BLaER1 treated with 17β-estradiol and CSF1 and Interleukin-3, amounts not matched to agents 10 nM and 100 nM (cell line): ENCODE results near the gene SLC16A8.

ENCODE experiments used
- H3K27ac ChIP-seq, 11 experiments: shearing (Covaris generic); formaldehyde crosslinking; 2 replicates each; pipeline ENCODE4 v1.8.1; 2022
- H3K27me3 ChIP-seq, 11 experiments: shearing (Covaris generic); formaldehyde crosslinking; 2 replicates each; pipeline ENCODE4 v1.8.1; 2022
- H3K36me3 ChIP-seq, 11 experiments: shearing (Covaris generic); formaldehyde crosslinking; 2 replicates each; pipeline ENCODE4 v1.8.1; 2022
- H3K4me1 ChIP-seq, 10 experiments: shearing (Covaris generic); formaldehyde crosslinking; 2 replicates each; pipeline ENCODE4 v1.8.1; 2022
- H3K4me2 ChIP-seq, 11 experiments: shearing (Covaris generic); formaldehyde crosslinking; 2 replicates each; pipeline ENCODE4 v1.8.1; 2022
- H3K4me3 ChIP-seq, 10 experiments: shearing (Covaris generic); formaldehyde crosslinking; 2 replicates each; pipeline ENCODE4 v1.8.1; 2022
- H3K9ac ChIP-seq, 11 experiments: shearing (Covaris generic); formaldehyde crosslinking; 2 replicates each; pipeline ENCODE4 v1.8.1; 2022
- H3K9me3 ChIP-seq, 11 experiments: shearing (Covaris generic); formaldehyde crosslinking; replicated peaks in 1 of 11; 2 replicates each; pipeline ENCODE4 v1.8.1; 2022
- H4K20me1 ChIP-seq, 11 experiments: shearing (Covaris generic); formaldehyde crosslinking; 2 replicates each; pipeline ENCODE4 v1.8.1; 2022
- Cebpa-rat ChIP-seq, 11 experiments: shearing (Covaris generic); IDR thresholded peaks; 2 replicates each; pipeline ENCODE4 v1.8.1; 2022

The SLC16A8 gene

DNA sequence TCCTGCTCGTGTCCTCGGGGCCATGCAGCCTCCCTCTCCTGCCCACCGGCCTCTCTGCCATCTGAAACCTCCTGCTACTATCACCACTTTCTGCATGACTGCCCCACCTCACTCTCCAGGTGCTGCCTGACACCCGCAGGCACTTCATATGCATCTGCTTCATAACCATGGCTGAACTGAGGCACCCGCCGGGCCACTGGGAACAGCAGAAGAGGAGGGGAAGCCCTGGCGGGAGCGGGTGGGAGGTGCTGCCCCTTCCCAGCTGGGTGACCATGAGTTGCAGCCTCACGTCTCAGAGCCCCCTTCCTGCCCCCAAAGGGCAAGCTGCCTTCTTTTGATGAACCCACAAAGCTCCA lies 48.5 kb downstream of the SLC16A8 start:
- Histone ChIP-seq H3K27ac (peak overlapping the region in 5 of 11 experiments; percentile 3 to 83 (median 58); a peak in 4 of 22 replicates), H4K20me1 (no peaks in the 10 kb centered on the region), H3K36me3 (no peaks in the 10 kb centered on the region), H3K4me3 (no peak overlapping the region), H3K4me1 (peaks cover 42 to 62% (median 55%) of the 10 kb centered on the region in 10 experiments), H3K4me2 (peak overlapping the region; percentile 58 to 93 (median 83)), H3K27me3 (no peaks in the 10 kb centered on the region), H3K9me3 (no peaks in the 10 kb centered on the region), H3K9ac (peak overlapping the region in 6 of 11 experiments; percentile 13 to 61 (median 34); a peak in 5 of 22 replicates)
- TF ChIP-seq Cebpa-rat (IDR thresholded peaks at IDR 0.05): no peak

DNA sequence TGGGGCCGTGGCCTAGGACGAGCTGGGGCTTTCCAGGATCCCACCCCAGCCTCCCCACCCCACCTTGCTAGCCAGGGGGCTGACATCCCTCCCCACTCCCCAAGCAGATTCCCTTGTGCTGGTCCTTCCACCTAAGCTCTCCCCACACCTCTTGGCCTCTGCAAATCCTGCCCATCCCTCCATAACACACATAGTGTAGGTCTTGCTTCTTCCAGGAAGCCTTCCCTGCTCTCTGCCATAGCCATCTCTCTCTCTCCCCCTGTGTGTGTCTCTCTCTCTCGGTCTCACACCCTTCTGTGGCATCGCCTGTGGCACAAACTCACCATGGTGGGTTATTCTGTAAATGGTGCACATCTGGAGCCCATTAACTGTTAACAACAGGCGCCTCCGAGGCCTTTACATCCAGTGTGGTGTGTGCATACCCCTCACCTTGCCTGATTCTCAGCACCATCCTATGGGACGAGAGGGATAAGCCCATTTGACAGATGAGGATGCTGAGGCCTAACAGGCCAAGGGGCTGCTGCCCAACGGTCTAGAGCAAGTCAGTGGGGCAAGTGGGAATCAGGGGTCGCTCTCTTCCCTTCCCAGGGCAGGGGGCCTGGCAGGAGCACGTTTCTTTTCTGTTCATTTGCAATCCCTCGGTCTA lies 49.0 kb downstream of the SLC16A8 start:
- no peak for TF ChIP-seq Cebpa-rat (IDR thresholded peaks at IDR 0.05)
- Histone ChIP-seq H3K4me3 (no peak overlapping the region), H3K27ac (peak overlapping the region in 8 of 11 experiments; percentile 28 to 83 (median 68); a peak in 14 of 22 replicates), H3K9ac (peak overlapping the region in 9 of 11 experiments; percentile 1 to 61 (median 41); a peak in 12 of 22 replicates), H4K20me1 (no peaks in the 10 kb centered on the region), H3K27me3 (no peaks in the 10 kb centered on the region), H3K36me3 (no peaks in the 10 kb centered on the region), H3K4me2 (peak overlapping the region; percentile 58 to 93 (median 83)), H3K9me3 (no peaks in the 10 kb centered on the region), H3K4me1 (peaks cover 47 to 67% (median 60%) of the 10 kb centered on the region in 10 experiments)

DNA sequence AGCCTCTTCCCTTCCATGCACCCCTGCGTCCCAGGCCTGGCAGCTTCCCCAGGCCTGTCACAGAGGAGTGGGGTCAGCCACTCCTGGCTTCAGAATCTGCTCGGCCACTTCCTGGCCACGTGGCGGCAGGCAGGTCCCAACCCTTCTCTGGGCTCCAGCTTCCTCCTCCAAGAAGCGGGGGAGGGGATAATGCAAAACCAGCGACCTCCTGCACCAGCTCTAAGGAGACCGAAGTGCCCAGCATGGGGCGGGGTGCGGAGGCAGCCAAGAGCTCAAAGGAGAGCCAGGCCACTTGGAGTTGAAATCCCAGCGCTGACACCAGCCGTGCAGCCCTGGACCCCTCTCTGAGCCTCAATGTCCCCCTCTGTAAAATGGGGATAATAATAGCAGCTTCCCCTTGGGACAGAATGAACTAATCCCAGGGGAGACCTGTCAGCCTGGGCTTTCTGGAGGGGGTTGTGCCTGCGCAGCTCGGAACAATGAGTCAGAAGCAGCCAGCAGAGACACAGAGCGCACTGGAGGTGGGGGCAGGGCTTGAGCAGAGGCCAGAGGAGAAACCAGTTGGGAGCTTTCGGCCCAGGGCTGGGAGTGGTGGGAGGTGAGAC lies 49.6 kb downstream of the SLC16A8 start:
- H3K4me2 ChIP-seq: peak overlapping the region; percentile 58 to 93 (median 83)
- H3K27ac ChIP-seq: peak overlapping the region; percentile 12 to 83 (median 61); a peak in 18 of 22 replicates
- no peaks in the 10 kb centered on the region for H3K27me3 ChIP-seq
- H3K9ac ChIP-seq: peak overlapping the region in 7 of 11 experiments; percentile 45 to 61 (median 56); a peak in 15 of 22 replicates
- TF ChIP-seq Cebpa-rat (IDR thresholded peaks at IDR 0.05): no peak
- no peaks in the 10 kb centered on the region for H3K9me3 ChIP-seq
- H4K20me1 ChIP-seq: no peaks in the 10 kb centered on the region
- H3K36me3 ChIP-seq: no peaks in the 10 kb centered on the region
- H3K4me1 ChIP-seq: peaks cover 47 to 72% (median 65%) of the 10 kb centered on the region in 10 experiments
- peak overlapping the region in 1 of 10 experiments; percentile 32; a peak in 1 of 20 replicates for H3K4me3 ChIP-seq

DNA sequence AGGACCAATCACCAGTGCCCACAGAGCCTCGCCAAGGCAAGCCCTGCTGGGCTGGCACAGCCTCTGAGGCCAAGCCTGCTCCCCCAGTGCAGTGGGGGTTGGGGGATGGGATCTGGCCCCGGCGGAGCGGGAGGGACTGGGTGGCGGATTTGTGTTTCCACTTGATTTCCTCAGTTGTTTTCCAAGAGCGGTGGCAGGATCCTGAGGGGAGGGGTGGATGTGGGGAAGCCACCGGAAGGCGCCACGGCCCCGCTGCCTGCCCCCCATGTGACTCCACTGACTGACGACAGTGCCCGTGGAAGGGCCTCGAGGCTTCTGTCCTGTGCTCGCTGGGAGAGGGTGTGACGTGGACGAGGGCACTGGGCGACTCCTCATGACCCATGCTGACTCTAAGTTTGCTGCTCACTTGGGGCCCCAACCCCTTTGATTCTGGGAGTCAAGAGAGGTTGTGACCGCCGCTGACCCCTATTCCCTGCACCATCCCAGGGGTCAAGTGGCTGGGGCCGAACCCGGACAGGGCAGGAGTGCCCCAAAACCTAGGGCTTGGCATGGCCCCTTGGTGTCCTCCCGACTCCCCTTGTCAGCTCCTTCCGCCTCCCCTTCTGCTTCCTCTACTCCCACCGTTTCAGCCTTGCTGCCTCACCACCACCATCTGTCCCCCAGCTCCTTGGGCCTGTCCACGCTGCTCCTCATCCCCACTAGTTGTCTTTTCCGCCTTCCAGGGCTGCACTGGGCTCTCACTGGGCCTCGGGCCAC lies 50.3 kb downstream of the SLC16A8 start:
- Histone ChIP-seq H3K36me3 (no peaks in the 10 kb centered on the region), H3K27ac (peak overlapping the region; percentile 12 to 83 (median 61); a peak in 19 of 22 replicates), H3K9ac (peak overlapping the region in 6 of 11 experiments; percentile 45 to 61 (median 56); a peak in 13 of 22 replicates), H3K27me3 (no peaks in the 10 kb centered on the region), H3K4me3 (peak overlapping the region in 1 of 10 experiments; percentile 32; a peak in 1 of 20 replicates), H3K4me2 (peak overlapping the region; percentile 58 to 93 (median 83)), H3K9me3 (no peaks in the 10 kb centered on the region), H3K4me1 (peaks cover 47 to 72% (median 65%) of the 10 kb centered on the region in 10 experiments), H4K20me1 (no peaks in the 10 kb centered on the region)
- no peak for TF ChIP-seq Cebpa-rat (IDR thresholded peaks at IDR 0.05)

DNA sequence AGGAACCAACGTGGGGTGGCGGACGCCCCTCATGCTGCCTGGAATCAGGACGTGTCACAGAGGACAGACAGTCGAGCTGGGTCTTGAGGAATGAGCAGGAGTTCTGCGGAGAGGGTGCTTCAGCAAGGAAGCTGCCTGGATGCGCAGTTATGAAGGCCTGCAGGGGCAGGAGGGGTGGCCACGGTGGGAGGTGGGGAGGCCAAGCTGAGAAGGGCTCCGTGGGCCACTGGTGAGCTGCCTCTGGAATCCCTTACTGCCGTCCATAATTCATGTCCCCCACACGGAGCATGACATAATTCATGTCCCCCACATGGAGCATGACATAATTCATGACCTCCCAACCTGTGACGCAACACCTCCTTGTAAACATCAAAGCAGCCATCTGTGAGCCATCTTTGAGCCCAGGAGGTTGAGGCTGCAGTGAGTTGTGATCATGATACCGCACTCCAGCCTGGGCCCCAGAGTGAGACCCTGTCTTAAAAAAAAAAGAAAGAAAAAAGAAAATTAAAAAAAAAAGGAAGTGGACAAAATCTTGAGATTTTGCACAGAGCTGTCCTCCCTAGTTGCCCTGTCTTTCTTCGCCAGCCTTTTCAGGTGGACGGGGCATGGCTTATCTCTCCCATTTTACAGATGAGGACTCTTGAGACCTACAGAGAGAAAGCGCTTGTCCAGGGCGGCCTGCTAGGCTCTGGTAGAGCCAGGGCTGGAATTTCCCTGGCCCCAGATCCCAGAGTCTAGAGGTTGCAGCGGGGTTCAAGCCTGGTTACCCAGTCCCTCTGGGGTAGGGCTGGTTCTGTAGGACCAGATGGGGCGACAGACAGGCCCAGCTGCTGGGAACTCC lies 51.1 kb downstream of the SLC16A8 start:
- H3K4me2 ChIP-seq: peak overlapping the region; percentile 58 to 93 (median 83)

DNA sequence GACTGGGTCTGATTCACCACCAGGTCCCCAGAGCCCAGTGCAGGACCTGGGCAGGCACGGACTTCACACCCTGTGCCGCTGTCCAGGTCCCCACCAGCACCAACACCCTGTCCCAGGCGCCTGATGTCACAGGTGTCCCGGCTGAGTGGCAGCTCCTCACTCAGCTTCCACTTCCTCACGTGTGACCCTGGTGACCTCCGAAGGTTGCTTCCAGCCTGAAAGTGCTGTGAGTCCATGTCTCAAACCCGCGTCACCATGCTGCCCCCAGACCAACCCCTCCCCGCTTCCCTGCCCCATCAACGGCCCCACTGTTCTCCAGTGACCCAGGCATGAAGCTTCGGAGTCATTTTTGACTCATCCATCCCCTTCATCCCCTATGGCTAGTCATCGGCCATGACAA lies 52.5 kb downstream of the SLC16A8 start:
- Histone ChIP-seq H3K9me3 (no peaks in the 10 kb centered on the region), H3K4me2 (peak overlapping the region in 8 of 11 experiments; percentile 11 to 75 (median 64); a peak in 7 of 22 replicates), H3K9ac (no peak overlapping the region), H3K4me1 (peaks cover 47 to 67% (median 62%) of the 10 kb centered on the region in 10 experiments), H3K36me3 (no peaks in the 10 kb centered on the region), H3K27ac (no peak overlapping the region), H4K20me1 (no peaks in the 10 kb centered on the region), H3K27me3 (no peaks in the 10 kb centered on the region), H3K4me3 (no peak overlapping the region)
- TF ChIP-seq Cebpa-rat (IDR thresholded peaks at IDR 0.05): no peak

More for the DNA sequence above, 51.1 kb downstream of the SLC16A8 start:
- Histone ChIP-seq H3K27me3 (no peaks in the 10 kb centered on the region), H3K4me1 (peaks cover 47 to 72% (median 65%) of the 10 kb centered on the region in 10 experiments), H3K4me3 (no peak overlapping the region), H4K20me1 (no peaks in the 10 kb centered on the region), H3K9ac (peak overlapping the region in 5 of 11 experiments; percentile 21 to 61 (median 57); a peak in 3 of 22 replicates), H3K27ac (peak overlapping the region in 9 of 11 experiments; percentile 34 to 83 (median 64); a peak in 12 of 22 replicates), H3K36me3 (no peaks in the 10 kb centered on the region), H3K9me3 (no peaks in the 10 kb centered on the region)
- TF ChIP-seq Cebpa-rat (IDR thresholded peaks at IDR 0.05): peak in 10 of 11 experiments; percentile 9 to 89 (median 52); a peak in 10 of 22 replicates

DNA sequence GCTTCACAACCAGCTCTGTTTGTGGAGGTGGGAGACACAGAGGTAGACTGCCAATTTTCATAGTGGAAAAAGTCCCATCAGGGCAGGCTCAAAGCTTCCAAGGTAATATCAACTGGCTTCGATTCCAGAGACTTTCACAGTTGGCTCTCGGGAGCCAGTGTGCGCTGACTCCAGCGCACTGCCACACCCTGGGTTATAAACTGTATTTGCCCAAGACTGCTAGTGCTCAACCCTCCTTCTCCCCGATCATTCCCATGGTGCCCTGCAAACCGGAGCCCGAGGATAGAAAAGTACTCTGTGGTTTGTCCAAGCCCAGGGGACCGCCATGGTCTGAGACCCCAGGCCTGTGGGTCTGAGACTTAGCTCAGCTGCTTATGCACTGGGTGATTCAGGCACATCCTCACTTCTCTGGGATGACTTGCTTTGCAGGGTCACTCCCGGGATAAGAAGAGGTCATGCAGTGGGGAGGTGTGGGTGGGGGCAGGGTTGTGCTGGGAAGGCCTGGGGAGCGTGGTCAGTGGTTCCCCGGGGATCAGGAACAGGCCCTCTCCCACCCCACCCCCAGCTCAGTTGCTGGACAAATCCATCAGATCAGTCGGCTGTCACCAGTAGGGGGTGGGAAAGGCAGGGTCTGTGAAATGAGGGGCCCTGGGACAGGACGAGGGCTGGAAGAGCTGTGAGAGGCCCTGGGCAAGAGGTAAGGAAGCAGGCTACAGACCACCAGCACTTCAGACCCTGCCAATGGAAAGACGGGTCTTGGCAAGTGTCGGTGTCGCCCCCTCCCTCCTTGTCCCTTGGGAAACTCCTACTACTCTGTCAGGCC lies 53.5 kb downstream of the SLC16A8 start:
- no peaks in the 10 kb centered on the region for H3K27me3 ChIP-seq
- H3K4me2 ChIP-seq: peak overlapping the region in 9 of 11 experiments; percentile 26 to 75 (median 60); a peak in 18 of 22 replicates
- no peak overlapping the region for H3K27ac ChIP-seq
- no peak for TF ChIP-seq Cebpa-rat (IDR thresholded peaks at IDR 0.05)
- no peaks in the 10 kb centered on the region for H3K36me3 ChIP-seq
- H3K9me3 ChIP-seq: no peaks in the 10 kb centered on the region
- H3K4me3 ChIP-seq: no peak overlapping the region
- peaks cover 40 to 57% (median 53%) of the 10 kb centered on the region in 10 experiments for H3K4me1 ChIP-seq
- H3K9ac ChIP-seq: 0 out of 22 replicates have a peak overlapping the region, but pooled peaks of 1 of the 11 experiments have one; percentile 1
- H4K20me1 ChIP-seq: no peaks in the 10 kb centered on the region
